HUDEP-2 (cell line): Measurements from ENCODE around the gene COL6A1.

Source experiments
- DNase-seq, 76 experiments: peaks; one replicate each; lab custom pipeline; 2025; ENCODE audit not compliant: unreplicated experiment in 76 of 76; lab: John Stamatoyannopoulos, UW

Gene COL6A1

DNA sequence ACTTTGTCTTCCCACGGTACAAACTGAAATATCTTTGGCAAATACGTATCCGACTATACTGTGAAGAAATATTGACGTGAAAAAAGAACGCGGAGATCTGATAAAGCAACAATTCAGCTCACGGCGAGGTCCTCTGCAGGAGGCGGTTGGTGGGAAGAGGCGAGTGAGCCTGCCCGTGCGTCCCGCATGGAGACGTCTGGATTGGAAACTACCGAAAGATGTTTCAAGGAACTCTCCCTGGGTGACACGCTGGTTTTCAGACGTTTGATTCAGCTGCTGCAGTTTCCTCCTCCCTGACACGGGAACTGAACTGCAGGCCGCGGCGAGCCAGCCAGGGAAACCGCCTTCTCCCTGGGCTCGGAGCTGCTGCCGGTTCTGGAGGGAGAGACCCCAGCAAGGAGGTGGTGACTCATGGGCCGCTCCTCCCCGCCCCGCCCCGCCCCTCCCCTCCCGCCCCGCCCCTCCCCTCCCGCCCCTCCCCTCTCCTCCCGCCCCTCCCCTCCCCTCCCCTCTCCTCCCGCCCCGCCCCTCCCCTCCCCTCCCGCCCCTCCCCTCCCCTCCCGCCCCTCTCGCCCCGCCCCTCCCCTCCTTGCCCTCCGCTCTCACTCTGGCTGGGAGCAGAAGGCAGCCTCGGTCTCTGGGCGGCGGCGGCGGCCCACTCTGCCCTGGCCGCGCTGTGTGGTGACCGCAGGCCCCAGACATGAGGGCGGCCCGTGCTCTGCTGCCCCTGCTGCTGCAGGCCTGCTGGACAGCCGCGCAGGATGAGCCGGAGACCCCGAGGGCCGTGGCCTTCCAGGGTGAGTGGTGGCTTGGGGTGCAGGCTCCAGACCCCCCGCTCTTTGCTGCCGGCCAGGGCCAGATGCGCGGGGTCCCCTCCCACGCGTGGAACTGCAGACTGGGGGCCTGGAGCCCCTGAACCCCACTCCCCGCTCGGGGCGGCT, at the start of gene COL6A1:
Gene COL6A1 (plus strand): TSS at position 620 of the 941 bp plus-strand sequence. CDS start 81 bp downstream, at position 701.
- peak in 45 of 76 experiments; percentile 9 to 64 (median 39) for DNase-seq

DNA sequence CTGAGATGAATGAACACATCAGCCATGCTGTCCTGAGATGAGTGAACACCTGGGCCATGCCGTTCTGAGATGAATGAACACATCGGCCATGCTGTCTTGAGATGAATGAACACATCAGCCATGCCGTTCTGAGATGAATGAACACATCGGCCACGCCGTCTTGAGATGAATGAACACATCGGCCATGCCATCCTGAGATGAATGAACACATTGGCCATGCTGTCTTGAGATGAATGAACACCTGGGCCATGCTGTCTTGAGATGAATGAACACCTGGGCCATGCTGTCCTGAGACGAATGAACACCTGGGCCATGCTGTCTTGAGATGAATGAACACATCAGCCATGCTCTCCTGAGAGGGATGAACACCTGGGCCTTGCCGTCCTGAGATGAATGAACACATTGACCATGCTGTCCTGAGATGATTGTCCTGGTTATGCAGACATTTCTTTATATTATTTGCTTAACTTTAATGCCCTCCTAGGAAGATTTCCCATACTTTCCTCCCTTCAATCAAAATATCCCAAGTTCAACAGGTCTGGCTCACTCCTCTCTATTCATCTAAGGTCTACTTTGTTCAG, 48.6 kb upstream of the COL6A1 start:
- no peak for DNase-seq

DNA sequence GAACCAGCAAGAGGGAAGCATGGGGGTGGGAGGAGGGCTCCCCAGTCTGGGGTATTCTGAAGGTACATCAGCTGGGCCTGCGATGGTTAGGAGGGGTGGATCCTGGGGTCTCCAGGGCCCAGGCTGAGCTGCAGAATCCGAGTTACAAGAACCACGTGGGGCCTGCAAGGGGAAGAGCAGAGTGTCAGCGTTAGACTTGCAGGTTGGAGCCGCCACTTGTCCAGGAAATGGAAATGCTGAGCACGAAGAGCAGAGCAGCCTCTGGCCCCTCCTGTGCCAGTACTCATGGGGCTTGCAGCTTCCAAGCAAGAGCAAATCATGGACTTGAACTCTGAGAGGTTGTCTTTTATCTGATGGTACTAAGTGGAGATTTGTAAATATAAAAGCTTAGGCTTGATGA, 47.5 kb upstream of the COL6A1 start:
- no peak for DNase-seq

- no peak for DNase-seq
Observed at GRCh38 chr21:45934554-45934953, 47.0 kb upstream of the COL6A1 start.

- no peak for DNase-seq
Observed at GRCh38 chr21:45935628-45936027, 45.9 kb upstream of the COL6A1 start.

GRCh38 chr21:45937721-45938452, 43.7 kb upstream of the COL6A1 start:
- no peak for DNase-seq

- DNase-seq = no peak
Observed at GRCh38 chr21:45938453-45938755, 43.2 kb upstream of the COL6A1 start.

DNA sequence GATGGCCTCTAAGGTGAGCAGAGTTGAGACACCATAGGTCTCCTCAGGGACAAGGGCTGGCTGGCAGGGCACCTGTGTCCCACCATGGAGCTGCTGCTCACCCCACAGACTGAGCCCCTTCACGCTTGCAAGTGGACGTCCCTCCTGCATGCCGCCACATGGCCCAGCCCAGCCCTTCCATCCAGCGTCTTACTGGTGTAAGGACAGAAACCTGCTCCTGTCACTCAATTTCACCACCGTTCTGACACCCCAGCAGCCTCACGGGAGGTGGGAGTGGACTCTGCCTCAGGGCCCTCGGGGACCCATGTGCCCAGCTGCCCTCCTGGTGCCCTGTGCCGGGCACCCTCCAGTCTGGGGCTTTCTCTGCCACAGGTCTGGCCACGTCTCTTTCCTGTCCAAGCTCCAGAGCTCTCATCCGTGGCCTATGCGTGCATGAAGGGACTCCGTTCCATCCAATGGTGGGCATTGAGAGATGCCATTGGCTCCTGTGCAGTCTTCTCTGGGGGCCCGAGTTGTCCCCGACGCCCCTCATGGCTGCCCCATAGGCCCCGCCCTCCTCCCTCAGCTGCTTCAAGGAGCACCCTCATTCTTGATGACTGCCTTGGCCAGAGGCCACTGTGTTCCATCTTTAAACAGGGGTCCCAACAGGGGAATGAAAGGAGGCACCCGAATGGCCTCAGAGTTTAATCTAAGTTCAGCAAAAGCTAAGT, 42.6 kb upstream of the COL6A1 start:
- no peak for DNase-seq

DNA sequence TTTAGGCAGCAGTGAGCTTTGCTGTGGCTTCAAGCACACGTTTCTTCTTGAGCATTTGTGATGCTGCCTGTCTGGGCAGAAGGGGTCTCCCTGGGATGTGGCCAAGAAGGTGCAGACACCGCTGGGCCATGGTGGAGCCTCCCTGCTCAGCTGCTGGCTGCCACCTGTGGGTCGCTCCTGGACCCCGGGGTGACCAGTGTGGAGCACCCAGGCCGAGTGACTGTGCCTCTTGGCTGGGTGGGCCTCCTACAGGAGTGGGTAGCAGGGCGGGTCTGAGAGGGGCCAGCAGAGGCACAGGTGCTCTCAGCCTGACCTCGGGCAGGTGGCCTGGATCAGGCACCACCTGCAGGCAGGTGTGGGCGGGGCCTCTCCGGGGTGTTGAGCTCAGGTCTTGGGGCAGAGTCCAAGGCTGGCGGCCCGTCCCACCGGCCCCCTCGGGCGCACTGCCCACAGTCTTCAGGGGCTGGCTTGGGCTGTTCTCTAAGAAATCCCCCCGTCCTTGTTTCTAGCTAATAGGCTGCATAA, 42.0 kb upstream of the COL6A1 start:
- no peak for DNase-seq

- no peak for DNase-seq
Observed at GRCh38 chr21:45940091-45940490, 41.5 kb upstream of the COL6A1 start.

DNA sequence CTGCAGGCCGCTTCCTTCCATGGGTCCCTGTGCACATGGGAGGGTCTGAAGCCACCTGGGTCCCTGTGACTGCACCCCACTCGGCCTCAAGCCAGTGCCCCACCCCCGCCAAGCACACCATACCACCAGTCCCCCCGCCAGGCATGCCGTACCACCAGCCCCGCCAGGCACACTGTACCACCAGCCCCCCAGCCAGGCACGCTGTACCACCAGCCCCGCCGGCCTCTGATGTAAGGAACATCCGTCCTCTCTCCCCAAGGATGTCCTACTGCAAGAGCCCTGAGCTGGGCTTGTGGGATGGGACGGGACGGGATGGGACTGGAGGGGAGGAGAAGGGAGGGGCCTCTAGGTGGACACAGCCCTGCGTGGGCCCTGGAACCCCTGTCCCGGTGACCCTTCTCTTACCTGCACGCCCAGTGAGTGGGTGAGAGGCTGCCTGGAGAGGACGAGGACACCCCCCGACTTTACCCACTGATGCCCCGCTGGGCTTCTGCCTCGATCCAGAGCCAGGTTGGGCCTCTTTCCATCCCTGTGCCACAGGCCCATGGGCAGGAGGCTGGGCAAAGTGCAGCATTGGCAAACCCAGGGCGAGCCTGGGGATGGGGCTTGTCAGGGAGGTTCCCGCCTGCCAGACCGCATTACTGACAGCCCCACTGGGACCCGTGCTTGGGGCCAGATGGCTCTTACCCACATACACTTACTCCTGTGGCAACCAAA, 40.8 kb upstream of the COL6A1 start:
- DNase-seq = no peak

DNA sequence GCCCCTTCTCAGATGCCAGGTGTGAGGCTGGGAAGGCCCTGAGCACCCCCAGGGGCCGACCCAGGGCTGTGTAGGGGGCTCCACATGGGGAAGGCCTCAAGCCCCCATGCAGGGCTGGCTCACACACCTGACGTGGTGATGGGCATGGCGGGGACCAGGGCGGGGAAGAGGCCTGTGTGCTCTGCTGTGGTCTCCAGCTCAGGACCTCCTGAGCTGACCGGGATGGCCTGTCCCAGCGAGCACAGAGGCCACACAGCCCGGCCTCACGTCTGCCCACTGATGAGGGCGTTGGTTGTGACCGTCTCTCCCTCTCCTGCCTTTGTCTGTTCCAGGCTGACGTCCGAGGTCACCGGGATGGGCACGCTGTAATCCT, 40.2 kb upstream of the COL6A1 start:
- DNase-seq = no peak

DNA sequence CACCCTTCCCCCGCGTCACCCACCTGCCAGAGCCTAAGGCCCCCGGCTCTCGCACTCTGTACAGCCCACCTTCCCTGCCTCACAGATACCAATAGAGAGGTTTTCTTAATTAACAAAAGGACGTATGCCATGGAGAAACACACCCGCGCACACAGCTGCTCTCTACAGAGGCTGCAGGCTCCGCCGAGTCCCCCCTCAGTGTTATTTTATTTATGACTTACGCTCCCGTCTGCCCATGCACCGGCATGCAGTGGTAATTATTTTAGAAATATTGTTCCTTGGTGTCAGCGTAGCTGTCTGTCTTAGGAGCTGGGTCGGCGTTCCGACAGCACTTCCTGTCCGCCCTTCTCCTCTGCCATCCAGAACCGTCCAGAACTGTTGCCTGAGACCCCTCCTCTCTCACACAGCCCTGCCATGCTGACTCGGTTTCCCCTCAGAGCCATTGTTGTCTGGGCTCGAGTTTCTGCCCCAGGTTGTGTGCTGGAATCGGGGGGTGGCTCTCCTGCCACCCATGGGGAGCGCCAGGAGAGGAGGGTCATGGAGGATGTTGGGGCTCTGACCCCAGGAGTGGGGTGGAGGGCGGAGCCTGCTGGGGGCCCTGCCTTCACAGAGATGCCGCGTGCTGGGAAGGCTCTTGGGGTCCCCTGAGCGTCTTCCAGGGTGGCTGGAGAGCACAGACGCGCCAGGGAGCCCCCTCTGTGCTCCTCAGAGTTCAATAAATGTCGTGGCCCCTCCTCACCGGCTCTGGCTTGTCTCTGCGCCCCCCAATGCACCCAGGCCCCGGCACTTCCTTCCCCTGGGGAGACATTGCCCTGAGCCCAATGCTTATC, 39.6 kb upstream of the COL6A1 start:
- DNase-seq = no peak

DNA sequence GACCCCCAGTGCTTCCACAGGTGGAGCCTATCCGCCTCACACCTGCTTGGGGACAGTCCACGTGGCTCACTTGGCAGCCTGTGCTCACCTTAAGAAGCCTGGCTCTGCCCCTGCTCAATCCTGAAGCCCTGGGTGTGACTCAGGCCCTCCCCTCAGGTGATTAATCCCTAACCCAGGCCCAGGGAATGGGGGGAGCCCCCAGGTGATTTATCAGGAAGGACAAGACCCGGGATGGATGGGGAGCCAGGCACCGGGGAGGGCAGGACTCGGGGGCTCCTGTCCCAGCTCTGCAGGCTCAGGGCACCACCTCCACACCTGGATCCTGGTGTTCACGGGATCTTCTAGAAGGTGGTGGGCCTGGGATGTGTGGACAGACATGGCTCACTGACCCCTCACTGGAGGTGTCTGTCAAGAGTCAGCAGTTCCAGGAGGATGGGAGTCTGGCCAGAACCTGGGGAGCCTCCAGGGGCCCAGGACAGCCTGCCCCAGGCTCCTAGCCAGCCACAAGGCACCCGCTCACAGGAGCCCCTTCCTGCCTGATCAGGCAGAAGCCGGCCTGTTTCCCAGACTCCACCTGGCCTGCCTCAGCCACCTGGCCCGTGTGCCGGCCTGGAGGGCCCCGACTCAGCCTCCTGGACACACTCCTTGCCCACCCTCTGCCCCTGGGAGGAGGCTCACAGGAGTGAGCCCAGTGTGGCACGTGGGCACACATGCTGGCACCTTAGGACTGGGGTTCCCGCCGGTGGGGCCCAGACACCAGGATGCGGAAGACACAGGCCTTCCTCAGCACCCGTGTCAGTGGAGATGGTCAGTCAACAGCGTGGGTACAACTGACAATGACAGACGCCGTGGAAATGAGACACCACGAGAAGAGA, 38.6 kb upstream of the COL6A1 start:
- DNase-seq = no peak

- no peak for DNase-seq
Observed at GRCh38 chr21:45943630-45944540, 37.7 kb upstream of the COL6A1 start.

- DNase-seq = no peak
Observed at GRCh38 chr21:45944601-45945000, 37.0 kb upstream of the COL6A1 start.
